ENCODE measurements around the gene SEMA6C.

SEMA6C gene

GRCh38 chr1:151158326-151158725 is 11.9 kb upstream of the SEMA6C start:
- DNase-seq: peak in 1 of 5 experiments; percentile 24

DNA sequence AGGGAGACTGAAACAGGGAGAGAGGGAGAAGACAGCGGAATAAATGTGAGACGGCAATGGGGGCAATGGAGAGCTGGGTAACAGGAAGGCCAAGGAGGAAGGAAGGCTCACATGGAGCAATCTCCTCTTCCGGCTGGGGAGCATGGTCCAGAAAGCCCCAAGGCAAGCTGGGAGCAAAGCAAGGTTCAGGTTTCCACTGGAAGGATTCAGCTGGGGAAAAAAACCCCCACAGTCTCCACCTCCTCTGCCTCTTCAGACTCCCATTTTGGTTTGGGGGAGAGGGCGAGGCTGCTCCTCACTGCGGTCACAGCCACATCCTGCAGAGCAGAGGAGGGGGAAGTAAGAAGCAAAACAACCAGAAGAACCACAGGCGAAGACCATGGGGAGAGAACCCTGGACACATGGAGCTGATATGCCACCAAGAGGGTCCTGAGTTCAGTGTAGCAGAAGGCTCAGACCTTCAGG is 10.7 kb upstream of the SEMA6C start:
- DNase-seq: peak in 4 of 5 experiments; percentile 28 to 91 (median 62)

GRCh38 chr1:151156515-151156819 is 10.0 kb upstream of the SEMA6C start, which contains the start of gene TNFAIP8L2:
Gene TNFAIP8L2 (plus strand): TSS chr1:151156649. CDS start chr1:151158698, 2,049 bp downstream.
- DNase-seq: peak; percentile 35 to 88 (median 65)

GRCh38 chr1:151147665-151148064 is 1.2 kb upstream of the SEMA6C start:
- no peak for DNase-seq

GRCh38 chr1:151147132-151147503 is 687 bp upstream of the SEMA6C start:
- no peak for DNase-seq

DNA sequence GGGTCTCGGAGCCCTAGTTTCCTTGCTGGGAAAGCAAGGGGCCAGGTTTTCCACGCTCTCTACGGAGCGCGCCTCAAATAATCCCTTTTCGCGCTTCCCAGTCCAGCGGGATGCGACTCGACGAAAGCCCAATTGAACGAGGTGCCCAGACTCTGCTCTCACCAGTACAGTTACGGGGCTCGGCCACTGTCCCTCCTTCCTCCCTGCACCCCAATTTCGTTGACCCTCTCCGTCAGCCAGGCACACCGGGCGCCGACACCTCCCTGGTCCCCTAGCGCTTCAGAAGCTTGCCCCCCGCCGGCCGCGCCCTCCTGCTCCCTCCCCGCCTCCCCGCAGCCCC is 389 bp downstream of the SEMA6C start:
- no peak for DNase-seq

DNA sequence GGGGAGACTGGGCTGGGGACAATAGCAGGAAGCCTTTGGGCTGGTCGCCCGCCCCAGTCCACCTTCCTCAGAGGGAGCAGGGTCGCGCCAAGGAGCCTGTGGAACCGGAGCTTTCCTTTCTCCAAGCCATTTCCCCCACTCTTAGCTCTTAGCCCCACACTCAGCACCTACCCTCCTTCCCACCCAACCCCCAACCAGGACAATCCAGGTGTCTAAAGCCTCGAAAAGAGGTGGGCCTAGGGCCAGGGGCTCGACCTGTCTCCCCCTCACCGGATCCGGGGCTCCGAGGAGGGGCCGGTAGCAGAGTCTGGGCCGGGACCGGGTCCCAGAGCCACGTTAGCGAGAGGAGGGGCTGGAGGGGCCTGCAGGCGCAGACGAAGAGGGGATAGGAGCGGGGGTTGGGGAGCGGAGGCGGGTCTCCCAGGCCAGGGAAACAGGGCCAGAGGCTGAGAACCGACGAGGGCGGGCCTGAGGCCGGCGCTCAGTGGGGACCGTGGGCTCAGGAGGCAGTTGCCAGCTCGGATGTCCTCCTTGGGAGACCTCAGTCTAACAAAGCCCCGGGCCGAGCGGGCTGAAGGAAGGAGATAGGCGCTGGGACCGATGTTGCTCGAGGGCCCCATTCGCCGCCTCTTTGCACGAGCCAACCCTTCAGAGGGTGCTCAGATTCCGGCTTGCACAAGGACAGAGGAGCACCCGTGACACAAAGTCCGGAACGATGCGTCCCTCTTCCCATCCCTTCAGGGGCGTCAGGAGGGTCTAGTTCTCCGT is 943 bp downstream of the SEMA6C start:
- peak in 1 of 5 experiments; percentile 32 for DNase-seq

DNA sequence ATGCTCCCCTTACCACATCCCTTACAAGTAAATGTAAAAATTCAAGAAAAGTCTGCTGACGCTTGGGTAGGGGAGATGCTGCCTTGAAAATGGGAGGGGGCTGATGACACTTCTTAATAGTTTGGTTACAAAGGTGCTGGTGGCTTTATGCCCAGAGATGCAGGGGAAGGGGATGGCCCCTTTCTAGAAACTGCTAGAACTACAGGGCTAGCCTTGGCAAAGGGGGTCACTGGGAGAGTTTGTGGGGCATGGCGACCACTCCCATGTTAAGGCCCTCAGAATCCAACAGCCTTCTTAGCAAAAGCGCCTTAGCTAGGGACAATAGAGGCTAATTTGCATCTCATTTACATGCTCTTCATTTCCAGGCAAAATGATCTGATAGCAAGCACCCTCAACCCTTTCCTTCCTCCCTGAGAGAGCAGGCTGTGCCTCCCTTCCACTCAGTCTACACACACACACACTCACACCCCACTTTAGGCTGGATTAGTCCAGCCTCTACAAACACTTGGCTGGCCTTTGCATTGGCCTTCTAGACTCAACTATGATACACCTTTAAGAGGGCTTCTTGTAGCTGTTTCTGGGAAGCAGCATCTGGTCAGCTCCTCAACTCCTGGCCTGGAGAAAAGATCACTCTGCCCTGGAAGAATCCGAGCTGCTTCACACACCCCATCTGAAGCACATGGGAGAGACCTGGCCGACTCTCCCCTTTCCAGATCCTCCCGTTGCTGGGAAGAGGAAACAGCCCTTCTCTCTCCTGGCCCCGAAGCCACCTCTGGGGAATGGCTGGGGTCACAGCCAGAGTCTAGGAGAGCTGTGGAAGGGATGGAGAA is 1.7 kb downstream of the SEMA6C start:
- no peak for DNase-seq

- no peak for DNase-seq
Observed at GRCh38 chr1:151143986-151144385, 2.4 kb downstream of the SEMA6C start.

GRCh38 chr1:151143057-151143435 is 3.4 kb downstream of the SEMA6C start:
- DNase-seq: no peak

- DNase-seq: no peak
Observed at GRCh38 chr1:151142411-151143056, 3.9 kb downstream of the SEMA6C start.

DNA sequence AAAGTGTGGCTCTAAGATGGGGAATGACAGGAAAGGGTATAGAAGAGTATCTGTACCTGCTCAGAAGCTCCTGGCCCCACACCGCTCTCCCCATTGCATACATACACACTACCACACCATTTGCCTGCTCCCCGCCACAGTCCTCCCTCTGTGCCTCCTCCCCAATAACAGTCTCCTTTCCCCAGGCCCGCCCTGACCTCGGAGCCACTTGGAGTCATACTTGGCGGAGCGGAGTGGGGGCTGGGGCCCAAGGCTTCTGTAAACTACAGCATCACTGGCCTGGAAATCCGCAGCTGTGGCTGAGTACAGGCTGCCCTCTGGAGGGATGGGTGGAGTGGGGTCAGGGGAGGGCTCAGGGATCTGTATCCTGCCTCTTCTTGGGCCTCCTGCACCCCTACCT is 8.6 kb downstream of the SEMA6C start:
- DNase-seq: no peak

DNA sequence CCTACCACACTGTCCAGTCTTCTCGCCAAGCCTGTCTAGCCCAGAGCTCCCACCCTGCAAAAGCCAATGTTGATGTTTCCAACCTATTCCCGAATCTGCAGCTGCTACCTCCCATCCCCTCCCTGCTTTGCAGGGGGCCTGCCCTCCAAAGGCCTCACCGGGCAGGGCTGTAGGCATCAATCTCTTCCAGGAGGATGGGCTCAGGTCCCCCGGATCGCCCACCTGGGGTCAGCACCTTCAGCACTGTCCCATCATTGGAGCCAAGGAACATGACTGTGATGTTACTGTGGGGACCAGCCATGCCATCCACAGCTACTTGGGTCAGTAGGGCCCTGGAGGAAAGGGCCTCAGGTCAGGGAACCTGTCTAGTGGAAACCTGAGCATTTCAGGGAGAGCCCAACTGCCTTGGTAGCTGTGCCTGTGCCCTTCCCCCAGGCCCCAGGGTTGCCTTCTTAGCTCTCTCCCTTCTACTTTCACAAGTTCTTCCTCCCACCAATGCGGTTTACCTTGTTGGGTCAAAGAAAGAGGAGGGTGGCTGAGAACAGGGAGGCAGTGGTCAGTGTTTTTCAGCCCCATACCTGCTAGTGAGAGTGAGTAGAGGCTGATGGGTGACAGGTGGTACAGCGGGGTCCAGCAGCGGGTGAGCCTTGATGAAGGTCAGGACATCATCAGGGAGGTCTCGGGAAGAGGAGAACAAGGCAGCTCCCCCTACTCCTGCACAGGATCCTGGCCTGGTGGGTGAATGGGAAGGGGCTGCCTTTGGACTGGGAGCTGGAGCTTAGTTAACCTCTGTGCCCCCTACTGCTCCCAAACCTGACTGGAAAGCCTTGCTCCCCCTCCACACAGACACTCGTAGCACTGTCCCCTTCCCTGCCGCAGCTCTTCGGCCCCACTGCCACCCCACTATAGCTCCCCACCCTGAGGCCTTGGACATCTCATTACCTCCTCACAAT is 10.7 kb downstream of the SEMA6C start:
- DNase-seq: no peak

DNA sequence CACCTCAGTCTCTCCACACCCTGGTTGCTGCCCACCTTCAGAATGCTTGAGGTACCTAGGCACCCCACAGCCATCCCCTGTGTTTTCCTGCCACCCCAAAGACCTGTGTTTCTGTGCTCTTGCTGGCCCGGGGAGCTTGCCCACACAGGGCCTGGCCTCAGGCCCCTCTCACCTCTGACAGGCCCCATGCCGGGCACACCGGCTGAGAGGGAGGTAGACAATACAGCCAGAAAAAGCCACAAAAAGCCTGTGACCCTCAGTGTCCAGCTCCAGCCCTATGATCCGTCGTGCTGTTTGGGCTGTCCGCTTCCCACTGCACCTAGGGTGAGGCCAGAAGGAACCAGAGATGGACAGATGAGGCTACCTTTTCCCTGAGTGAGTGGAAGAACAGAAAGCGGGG is 11.4 kb downstream of the SEMA6C start:
- DNase-seq: no peak

- DNase-seq: no peak
Observed at GRCh38 chr1:151134396-151134795, 12.0 kb downstream of the SEMA6C start.

GRCh38 chr1:151133018-151133806 is 13.2 kb downstream of the SEMA6C start:
- no peak for DNase-seq

GRCh38 chr1:151132335-151133017 is 14.0 kb downstream of the SEMA6C start:
- DNase-seq: no peak

- no peak for DNase-seq
Observed at GRCh38 chr1:151131701-151132334, 14.6 kb downstream of the SEMA6C start.

DNA sequence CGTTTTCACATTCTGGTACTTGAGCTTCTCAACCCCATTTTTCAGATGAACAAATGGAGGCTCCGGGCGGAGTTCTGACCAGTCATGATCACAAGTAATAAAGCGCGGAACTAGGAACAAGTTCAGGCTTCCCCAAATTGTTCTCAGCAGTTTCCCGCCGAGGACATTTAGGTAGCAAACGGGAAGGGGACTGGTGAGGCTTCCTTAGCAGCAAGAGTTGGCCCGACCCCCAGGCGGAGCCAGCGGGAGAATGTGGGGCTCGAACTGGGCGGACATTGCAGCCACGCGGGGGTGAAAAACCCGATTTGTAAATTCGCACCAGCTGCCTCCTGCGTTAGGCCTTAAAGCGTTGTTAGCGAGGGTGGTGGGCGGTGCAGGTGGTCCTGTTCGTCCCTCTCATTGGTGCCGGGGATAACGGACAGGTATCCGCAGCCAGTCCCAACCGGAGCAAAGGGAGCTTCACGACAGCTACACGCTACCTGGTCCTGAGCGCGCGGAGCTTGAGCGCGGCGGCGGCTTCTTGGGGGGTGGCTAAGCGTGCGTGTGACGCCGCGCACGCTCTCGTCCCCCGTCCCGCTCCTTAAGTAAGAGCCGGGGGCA is 15.3 kb downstream of the SEMA6C start:
- peak; percentile 39 to 84 (median 56) for DNase-seq

DNA sequence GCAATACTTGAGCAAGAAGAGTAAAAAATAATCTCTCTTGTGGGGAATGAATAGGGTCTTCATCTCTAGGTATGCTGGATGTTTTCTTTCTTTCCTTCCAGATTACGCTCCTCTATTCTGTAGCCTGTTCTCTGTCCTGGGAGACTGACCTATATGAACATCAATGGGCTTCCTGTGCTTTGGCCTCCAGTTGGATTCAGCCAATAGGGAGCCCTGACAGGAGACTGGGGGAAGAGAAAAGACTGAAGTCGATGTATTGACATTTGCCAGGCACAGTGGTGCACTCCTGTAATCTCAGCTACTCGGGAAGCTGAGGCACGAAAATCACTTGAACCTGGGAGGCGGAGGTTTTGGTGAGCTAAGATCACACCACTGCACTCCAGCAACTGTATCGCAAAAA is 17.6 kb downstream of the SEMA6C start:
- DNase-seq: no peak
